Keratinocyte (primary cell): ENCODE measurements around the gene SORL1.

Experiments
- CTCF ChIP-seq, 3 experiments: IDR thresholded peaks in 1 of 3; conservative IDR thresholded peaks in 1 of 3; optimal IDR thresholded peaks in 1 of 3; 2 replicates in 2 of 3; 3 replicates in 1 of 3; pipeline versions ENCODE3 to v1.5.1; 2011; ENCODE audit warnings: low read length in 3 of 3, mild to moderate bottlenecking in 3 of 3, moderate library complexity in 2 of 3, control low read depth in 1 of 3, inconsistent platforms in 1 of 3; ENCODE audit not compliant: insufficient read depth in 2 of 3; ENCODE audit errors: extremely low read depth in 1 of 3
- EZH2 ChIP-seq: IDR thresholded peaks from one replicate; pipeline ENCODE4 v1.6.1; 2012; ENCODE audit warnings: inconsistent platforms, mild to moderate bottlenecking, low read length, moderate library complexity

GRCh38 chr11:121657146-121657545 is 205.0 kb downstream of the SORL1 start:
- TF ChIP-seq CTCF (optimal IDR thresholded peaks at IDR 0.05 in 1 of 3, IDR thresholded peaks at IDR 0.05 in 1 of 3, conservative IDR thresholded peaks at IDR 0.05 in 1 of 3; ENCODE audit: extremely low read depth in 1 of 3, insufficient read depth in 2 of 3, low read length in 3 of 3) (no peak), EZH2 (no peak)
